HTR-8/SVneo (cell line): ENCODE results near the gene DNM1L.

Source experiments
- DNase-seq: peaks from one replicate; pipeline ENCODE4 v3.0.0; 2011; ENCODE audit warnings: low spot score, mixed read lengths; ENCODE audit not compliant: insufficient read length
- FAIRE-seq: peaks from 2 replicates; lab custom pipeline; 2011; peaks lifted over from hg19 to GRCh38; lab: Jason Lieb, UNC

The DNM1L gene

DNA sequence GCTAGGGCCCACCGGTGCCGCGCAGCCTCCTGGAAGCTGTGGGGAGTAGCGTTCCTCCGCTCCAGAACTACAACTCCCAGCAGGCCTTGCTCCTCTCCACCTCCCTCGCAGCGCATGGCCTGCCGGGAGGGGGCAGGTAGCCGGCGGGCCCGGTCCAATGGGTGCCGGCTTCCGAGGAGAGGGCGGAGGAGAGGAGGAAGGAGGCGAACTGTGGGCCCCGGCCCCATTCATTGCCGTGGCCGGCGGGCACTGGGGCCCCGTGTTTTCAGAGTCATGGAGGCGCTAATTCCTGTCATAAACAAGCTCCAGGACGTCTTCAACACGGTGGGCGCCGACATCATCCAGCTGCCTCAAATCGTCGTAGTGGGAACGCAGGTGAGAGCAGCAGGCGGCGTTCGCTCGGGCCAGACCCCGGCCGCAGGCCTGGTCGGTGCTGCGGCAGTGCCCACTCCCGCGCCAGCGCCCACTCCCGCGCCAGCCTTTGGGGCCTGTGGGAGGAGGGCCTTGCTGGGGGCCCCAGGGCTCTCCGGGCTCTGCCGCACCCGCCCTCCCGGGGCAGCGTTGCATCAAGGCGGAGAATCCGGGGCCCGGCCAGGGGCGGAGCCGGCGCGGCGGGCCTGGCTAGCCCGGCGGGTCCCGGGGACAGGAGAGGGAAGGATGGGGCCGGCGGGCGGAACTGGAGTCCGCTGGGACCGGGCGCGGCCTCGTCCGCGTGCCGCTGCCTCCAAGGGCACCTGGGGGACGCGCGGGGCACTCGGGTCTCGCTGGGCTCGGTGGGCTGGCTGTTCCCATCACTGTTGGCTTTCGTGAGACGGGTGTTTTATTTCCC, at the start of gene DNM1L:
Gene DNM1L, plus strand, starts transcription at position 211 of the 829 bp plus-strand sequence. Its CDS starts 63 bp downstream, at position 274.
- FAIRE-seq (peak; percentile 69), DNase-seq (peak; percentile 85)

DNA sequence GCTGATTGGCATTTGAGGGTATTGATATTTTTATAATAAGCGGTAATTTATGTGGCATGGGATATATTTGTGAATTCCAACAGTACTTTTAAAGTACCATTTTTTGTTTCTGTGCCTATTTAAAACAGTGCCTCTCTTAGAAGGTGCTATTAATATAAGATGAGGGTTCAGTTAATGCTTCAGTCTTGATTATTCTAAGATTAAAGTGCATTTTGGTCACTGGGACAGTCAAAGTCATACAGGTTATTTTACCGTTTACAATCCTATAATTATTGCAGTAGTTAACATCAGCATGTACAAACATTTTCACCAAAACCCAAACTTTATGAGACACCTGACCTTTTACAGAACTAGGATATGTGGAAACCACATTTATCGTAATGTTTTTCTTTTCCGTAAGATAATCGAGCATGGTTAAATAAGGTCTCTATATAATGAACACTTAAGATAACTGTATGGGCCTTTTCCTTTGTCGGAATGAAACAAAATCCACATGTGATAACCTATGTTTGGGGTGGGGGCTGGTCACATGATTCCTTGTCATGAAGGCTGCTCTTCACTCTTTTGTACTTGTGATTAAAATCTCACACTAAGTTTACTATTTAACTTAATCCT, 37.7 kb upstream of the DNM1L start:
- FAIRE-seq: no peak
- DNase-seq: no peak

DNA sequence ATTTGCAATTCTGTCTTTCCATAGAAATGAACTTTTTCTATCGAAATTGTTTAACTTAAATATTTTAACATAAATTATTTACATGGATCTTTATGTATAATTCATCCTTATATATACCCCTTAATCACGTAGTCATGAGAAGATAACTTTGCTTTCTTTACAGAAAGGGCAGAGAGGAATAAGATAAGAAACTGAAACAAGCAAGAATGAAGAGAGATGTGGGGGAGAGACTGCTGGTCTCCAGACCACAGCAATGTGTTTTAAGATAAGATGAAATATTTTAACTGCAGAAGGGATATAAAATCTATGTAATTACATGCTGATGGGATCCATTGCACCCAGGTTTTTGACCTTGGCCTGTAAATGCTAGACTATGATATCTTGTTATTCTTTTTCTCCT, 34.7 kb upstream of the DNM1L start:
- DNase-seq (no peak), FAIRE-seq (no peak)

DNA sequence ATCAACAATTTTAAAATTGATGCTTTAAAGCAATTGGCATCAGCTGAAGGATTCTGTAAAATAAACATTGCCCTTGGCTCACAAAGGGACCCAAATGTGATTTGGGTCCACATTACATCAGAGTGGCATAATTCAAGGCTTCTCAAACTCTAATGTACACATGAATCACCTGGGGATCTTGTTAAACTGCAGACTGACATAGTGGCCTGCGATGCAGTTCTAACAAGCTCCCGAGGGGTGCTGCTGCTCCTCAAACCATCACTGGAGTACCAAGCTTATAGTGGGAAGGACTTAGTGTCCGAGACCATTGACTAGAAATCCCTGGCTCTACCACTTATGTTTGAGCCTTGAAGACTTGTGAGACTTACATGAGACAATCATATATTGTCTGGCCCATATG, 31.8 kb upstream of the DNM1L start:
- FAIRE-seq: no peak
- no peak for DNase-seq

DNA sequence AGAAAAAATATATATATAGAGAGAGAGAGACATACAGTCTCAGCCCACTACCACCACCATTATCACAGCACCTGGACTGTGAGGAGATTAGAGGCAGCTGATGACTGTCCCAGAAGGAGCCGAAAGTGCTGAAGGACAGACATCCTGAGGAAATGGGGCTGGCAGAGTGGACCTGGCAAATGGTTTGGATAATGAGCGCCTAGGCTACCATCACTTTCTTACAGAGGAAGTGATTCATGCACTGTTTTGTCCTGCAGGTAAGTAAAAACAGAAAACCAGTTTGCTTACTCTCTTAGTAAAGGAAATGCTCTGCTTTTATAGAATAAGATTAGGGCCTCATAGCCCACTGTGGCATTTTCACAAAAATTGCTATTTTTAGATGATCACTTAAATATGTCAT, 28.6 kb upstream of the DNM1L start:
- DNase-seq (no peak), FAIRE-seq (no peak)

DNA sequence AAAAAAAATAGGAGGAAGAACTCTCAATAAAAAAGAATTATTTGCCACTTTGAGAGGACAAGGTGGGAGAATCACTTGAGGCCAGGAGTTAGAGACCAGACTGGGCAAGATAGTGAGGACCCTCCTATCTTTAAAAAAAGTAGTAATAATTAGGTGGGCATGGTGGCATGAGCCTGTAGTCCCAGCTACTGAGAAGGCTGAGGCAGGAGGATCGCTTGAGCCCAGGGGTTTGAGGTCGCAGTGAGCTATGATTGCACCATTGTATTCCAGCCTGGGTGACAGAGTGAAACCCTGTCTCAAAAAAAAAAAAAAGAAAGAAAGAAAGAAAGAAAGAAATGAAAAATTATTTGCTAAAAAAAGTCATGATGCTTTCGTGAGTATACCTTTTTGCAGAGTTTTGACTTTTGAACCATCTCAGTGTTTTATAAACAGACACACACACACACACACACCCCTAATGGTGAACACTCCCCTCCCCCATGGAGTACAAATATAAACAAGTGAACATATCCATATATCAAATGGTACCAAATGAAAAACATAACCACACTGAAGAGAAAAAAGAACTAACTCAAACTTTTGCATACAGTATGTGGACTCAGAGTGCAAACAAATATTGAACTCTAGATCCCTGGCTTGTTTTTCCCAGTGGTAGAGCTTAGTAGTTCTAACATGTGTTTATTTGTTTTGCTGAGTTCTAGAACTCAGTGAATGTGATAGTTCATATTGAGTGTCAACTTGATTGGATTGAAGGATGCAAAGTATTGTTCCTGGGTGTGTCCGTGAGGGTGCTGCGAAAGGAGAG, 27.7 kb upstream of the DNM1L start:
- DNase-seq (no peak), FAIRE-seq (no peak)

DNA sequence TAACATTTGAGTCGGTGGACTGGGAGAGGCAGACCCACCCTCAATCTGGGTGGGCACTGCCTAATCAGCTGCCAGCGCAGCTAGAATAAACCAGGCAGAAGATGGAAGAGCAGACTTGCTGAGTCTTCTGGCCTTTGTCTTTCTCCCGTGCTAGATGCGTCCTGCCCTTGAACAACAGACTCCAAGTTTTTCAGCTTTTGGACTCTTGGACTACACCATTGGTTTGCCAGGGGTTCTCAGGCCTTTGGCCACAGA, 27.2 kb upstream of the DNM1L start:
- DNase-seq (no peak), FAIRE-seq (no peak)

DNA sequence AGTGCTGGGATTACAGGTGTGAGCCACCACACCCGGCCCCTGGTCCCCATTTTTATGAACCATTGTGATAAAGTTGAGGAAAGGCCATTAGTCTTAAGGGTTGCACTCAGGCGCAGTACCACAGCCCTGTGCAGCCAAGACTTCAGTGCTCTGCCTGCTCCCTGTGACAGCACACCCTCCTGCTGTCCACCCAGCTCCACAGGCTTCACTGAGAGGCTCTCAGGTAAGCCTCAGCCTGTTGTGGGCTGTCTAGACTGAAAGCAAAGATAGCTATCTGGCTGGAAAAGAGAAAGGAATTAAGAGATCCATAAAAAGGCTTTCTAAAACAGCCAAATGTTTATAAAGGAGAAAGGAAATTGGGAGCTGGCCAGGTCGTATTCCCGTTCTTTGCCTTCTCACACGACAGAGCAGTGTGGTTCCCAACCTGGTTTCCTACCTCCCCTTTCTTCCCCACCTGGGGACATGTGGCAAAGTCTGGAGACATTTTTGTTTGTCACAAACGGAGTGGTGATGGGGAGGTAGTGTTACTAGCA, 19.1 kb upstream of the DNM1L start:
- FAIRE-seq: no peak

DNA sequence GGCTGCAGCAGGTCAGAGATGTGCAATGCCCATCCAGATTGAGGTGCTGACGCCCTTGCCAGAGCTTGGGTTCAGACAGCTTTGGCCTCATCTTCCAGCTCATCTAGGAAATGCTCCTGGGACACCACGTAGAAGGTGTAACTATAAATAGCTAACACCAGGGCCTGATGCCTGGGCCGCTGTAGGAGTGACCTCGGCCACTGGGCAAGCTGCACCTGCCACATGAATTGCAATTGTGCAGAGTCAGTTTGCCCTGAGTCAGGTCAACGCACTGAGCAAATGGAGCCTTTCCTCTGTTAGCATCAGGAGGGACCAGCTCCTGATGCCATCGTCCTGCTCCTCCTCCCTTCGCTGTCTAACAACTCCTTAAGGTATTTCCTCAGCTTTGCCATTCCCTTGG, 17.4 kb upstream of the DNM1L start:
- no peak for FAIRE-seq
- DNase-seq: no peak

More for the DNA sequence above, 19.1 kb upstream of the DNM1L start:
- DNase-seq: no peak

DNA sequence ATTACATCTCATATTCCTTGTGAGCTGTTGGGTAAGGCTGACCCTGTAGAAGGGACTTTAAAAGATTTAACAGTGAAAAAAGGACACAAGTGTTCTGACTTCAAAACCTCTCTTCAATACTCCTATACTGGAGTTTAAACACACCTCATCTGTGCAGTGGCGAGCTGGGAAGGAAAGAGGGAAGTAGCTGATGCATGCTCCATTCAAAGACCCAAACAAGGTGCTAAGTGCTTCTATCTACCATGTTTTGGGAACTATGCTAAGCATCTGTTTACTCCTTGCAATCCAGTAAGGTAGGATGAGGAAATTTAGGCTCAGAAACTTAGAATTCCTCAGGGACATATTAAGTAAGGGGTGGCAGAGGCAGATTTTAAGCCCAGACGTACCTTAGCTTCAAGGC, 16.4 kb upstream of the DNM1L start:
- FAIRE-seq (no peak), DNase-seq (no peak)

DNA sequence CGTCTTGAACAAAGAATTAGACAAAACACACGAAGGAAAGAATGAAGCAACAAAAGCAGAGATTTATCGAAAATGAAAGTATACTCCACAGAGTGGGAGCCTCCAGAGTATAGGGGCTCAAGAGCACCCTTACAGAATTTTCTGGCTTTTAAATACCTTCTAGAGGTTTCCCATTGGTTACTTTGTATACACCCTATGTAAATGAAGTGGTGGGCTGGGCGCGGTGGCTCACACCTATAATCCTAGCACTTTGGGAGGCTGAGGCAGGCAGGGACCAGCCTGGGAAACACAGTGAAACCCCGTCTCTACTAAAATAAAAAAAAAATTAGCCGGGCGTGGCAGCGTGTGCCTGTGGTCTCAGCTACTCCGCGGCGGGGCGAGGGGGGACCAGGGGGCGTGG, 13.1 kb upstream of the DNM1L start:
- FAIRE-seq (no peak), DNase-seq (no peak)

DNA sequence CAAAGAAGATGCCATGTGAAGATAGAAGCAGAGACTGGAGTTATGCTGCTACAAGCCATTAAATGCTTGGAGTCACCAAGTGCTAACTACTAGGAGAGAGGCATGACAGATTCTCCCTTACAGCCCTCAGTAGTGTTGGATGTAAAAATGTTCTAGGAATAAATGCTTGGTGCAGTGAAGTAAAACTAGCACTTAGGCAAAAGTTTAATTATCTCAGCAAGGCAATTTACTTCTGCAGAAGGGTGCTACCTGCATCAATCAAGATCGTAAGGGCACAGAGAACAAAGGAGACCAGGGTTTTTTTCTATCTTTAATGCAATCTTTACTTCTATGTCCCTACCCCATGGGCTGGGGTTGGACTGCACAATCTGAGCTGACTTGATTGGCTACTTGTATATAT, 9.5 kb upstream of the DNM1L start:
- DNase-seq (no peak), FAIRE-seq (no peak)

DNA sequence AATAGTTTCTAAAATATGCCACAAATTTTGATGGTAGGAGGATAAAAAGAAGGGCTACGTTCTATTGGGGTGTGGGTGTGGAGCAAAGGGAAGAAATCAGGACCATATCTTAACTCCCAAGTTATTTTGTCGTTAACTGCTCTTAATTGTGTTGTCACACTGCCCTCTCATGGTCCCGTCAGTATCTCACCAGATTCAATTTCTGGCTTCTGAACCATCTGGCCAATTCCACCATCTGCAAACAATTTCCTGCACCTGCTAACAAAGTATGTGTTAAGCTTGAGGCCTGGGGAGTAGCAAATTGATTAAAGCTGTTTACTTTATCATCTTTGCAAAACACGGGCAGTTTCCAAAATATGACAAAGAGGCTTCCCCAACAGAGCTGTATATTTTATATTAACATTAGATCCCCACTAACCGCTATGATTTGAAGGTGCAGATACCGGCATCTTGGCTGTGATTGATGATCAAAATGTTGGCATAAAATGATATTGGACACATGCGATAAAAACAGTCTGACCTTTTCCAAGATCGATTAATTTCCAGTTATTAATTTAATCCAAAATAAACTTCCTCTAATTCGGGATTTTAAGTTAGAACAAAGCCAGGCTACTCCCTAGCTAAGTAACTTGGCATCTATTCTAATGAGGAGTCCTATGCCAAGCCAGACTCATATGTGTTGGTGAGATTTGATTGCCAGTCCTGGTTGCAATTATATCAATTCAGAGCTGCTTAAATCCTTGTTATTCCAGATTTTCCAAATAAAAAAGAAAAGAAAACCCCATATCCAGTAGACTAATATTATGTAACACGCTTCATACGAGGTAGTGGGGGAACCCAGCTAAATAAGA, 6.9 kb upstream of the DNM1L start:
- peak; percentile 32 for DNase-seq
- FAIRE-seq: no peak

DNA sequence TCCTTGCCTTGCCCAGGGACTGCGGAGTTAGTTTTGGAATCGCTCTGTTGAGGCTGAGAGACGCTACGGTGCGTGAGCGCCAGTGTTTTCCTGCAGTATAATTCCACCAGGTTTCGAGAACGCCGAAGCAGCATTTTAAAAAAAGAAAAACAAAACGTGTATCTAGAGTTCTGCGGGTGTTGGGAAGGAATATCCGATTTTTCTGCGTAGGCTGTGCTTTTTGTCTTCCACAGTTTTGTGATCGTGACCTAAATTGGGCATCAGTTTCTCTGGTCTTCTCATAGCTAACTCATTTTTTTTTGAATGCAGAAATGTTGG, 778 bp downstream of the DNM1L start:
- no peak for FAIRE-seq

DNA sequence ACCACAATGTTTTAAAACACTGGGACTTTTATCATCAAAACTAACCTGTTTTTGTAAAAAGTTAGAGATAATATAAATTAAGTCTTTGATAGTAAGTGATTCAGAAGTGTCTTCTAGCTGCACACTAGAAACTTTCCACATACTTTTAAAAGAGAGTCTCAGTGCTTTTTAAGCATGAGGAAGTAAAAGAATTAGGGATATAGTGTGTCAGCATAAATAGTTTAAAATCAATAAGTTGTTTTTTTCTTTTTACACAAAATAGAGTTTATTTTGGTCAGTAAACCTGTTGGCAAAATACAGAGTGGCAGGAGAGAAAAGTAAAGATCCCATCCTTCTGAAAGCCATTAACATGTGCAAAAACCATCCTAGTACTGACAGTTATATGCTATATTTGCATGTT, 1.7 kb downstream of the DNM1L start:
- DNase-seq: no peak
- FAIRE-seq: no peak

More for the DNA sequence above, 778 bp downstream of the DNM1L start:
- DNase-seq: no peak

DNA sequence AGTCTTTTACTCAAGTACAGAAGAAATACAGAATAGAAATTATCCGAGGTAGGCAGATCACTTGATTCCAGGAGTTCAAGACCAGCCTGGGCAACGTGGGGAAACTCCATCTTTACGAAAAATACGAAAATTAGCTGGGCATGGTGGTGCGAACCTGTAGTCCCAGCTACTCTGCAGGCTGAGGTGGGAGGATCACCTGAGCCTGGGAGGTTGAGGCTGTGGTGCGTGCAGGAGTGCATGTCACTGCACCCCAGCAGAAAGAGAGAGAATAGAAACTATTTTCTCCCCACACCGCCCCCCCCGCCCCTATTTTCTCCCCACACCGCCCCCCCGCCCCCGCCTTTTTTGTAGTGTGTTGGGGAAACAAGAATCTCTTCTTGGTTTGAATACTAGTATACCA, 2.2 kb downstream of the DNM1L start:
- FAIRE-seq (no peak), DNase-seq (no peak)

DNA sequence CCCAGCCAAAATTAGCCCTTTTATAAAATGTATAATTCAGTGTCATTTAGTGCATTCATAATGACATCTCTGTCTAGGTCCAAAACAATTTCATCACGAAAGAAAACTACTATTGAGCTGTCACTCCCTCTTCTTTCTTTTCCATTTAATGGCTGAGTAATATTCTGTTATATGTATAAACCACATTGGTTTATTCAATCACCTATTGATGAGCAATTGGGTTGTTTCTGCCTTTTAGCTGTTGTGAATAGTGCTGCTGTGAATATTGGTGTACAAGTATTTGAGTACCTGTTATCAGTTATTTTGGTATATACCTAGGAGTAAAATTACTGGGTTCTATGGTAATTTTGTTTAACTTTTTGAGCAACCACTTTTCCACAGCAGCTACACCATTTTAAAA, 7.2 kb downstream of the DNM1L start:
- FAIRE-seq: no peak

DNA sequence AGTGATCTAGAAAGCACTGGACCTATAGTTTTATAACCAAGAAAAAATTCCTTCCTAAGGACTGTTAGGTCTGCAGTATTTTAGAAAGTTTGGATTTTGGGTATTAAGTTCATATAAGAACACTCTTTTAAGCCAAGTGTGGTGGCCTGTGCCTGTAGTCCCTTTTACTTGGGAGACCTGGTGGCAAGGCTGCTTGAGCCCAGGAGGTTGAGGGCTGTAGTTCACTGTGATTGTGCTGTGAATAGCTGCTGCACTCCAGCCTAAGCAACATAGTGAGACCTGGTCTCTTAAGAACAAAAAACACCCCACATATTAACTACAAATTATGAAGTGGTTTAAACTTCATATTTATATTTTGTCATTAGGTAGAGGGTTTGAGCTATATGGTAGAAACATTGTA, 9.7 kb downstream of the DNM1L start:
- FAIRE-seq (no peak), DNase-seq (no peak)

More for the DNA sequence above, 7.2 kb downstream of the DNM1L start:
- DNase-seq: no peak

DNA sequence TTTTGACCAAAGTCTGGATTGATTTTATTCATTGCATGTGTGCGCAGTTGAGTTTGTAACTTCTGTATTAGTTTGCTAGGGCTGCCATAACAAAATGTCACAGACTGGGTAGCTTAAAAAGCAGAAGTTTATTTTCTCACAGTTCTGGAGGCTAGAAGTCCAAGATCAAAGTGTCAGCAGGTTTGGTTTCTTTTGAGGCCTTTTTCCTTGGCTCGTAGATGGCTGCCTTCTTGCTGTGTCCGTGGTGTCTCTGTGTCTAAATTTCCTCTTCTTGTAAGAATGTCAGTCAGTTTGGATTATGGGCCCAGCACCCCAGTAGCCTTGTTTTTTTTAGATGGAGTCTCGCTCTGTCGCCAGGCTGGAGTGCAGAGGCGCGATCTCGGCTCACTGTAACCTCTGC, 11.8 kb downstream of the DNM1L start:
- FAIRE-seq: no peak
- DNase-seq: no peak

DNA sequence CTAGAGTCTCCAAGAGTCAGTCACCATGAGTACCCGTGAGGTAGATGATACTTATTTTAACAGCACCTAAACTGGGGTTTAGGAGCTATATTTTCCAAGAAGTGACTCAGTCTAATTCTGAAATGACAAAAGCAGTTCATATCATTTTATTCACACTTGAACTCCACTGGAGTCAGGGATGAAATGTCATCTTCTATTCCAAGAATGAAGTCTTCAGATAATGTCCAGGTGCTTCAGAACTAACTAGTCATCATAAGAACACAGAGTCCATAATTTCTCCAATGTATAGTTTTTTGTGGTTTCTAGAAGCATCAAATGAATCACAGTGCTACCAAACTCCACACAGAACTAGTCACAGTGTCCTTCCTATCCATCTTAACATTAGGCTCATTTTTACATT, 13.3 kb downstream of the DNM1L start:
- no peak for FAIRE-seq
- DNase-seq: no peak
